Amygdala (tissue), 56 donors: Measurements from ENCODE around the gene KRTAP10-8.
"Not testable (repeated sequence)": the region's sequence is repeated elsewhere in the genome, so short reads cannot be mapped to it uniquely, and the experiment has no call there.

Source experiments
- DNase-seq, 56 donors: peaks; one replicate each; lab custom pipeline; 2025; lab: John Stamatoyannopoulos, UW

KRTAP10-8 gene

DNA sequence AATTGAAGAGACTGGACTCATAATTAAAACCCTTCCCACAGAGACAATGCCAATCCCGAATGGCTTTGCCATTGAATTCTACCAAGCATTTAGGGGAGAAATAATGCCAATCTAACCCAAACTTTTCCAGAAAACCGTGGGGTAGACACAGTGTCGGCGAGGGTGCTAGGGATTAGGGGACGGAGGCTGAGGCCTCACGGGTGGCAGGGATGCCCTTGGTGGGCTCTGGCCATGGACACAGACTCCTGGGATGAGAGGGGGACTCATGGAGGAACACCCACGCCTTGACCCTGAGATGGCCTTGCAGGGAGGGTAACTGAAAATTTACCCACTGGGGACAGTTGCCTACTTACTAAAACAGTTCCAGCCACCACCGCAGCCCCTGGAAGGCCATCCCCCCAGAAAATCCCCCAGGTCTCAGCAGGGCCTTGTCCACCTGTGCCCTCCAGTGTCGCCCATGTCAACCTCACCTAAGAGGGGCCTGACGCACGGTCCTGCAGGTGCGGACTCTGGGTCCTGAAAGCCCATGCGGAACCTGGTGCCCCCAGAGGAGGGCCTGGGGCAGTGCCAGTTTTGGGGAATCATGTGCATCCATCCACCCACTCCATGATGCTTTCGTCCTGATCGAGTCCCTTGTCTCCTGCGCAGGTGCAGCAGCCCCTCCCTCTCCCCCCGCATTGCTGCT is 33.4 kb upstream of the KRTAP10-8 start:
- DNase-seq: no peak

DNA sequence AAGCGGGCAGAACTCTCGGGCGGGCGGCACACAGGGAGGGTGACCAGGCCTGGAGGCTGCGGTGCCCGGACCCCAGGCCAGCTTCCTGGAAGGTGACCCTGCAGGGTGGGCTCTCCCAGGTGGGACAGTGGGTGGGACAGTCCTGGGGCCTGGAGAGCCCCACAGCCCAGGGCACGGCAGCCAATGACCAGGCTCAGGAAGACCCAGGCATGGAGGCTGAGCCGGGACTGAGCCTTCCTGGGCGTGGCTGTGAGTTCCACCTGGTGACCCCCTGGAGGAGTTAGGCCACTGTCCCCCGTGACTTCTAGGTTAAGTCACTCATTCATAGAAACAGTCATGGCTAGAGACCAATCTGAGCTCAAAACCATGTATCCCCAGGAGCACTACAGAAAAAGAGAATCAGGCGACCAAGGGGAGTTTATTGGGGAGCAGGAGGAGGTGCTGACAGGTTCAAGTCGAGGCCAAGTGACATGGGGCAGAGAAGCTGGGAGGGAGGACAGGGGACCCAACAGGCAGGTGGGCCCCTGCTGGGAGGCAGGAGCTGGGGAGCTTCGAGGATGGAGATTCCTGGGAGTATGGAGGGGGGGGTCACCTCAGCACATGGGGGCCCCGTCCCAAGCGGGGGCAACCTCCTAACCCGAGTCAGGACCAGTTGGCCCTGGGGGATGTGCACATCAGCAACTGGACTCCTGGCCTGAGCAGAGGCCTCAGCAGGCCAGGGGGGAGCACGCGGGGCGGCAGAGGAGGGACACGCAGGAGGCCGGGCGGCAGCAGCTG is 32.6 kb upstream of the KRTAP10-8 start:
- DNase-seq: no peak

DNA sequence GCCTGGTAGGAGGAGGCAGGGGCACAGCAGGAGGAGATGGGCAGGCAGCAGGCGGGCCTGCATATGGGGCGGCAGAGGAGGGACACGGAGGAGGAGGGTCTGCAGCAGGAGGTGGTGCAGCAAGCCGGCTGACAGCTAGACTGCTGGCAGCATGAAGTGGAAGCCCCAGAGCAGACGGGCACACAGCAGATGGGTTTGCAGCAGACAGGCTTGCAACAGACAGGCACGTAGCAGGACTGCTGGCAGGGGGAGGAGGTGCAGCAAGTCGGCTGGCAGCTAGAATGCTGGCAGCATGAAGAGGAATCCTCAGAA is 32.1 kb upstream of the KRTAP10-8 start:
- DNase-seq: no peak

- DNase-seq: peak in 3 of 56 donors; percentile 5 to 52 (median 18)
These were observed 31.6 kb upstream of the KRTAP10-8 start, which contains the start of gene KRTAP10-5 for GRCh38 chr21:44580231-44580821. TSS of gene KRTAP10-5 (minus strand) at chr21:44580604. CDS start at chr21:44580578, 26 bp downstream.

GRCh38 chr21:44581158-44581557 is 30.7 kb upstream of the KRTAP10-8 start:
- no peak for DNase-seq

DNA sequence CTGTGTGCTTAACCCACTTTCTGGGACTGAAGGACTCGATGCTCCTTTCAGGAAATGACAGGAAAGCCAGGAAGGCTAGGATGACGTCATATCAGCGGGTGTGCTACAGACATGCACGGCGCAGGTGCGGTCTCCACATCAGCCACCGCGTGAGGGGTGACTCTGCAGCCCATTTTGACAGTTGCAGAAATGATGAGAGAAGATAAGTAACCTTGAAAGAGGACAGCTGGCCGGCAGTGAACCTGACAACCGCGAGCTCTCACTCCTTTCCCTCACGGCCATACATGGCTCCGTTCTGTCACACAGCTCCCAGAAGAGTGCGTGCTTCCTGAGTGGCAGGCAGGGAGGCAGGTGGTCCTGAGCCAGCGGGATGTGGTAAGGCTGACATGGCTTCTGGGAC is 29.8 kb upstream of the KRTAP10-8 start:
- no peak for DNase-seq

GRCh38 chr21:44583089-44583799 is 28.6 kb upstream of the KRTAP10-8 start:
- DNase-seq: no peak

DNA sequence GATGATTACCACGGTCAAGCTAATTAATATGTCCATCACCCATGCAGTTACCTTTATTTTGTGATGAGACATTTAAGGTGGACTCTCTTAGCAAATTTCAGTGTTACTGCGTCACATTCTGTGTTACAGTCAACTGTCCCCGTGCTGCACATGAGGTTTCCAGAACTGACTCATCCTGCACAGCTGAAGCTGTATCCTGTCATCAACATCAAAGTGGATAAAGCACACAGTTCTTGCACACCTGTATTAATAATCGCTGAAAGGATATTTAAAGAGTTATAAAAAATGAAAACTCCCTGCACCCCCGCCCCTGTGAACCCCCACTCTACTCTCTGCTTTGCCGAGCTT is 28.1 kb upstream of the KRTAP10-8 start:
- DNase-seq: no peak

GRCh38 chr21:44585892-44586291 is 26.0 kb upstream of the KRTAP10-8 start:
- DNase-seq: no peak

- no peak for DNase-seq
These were observed 22.8 kb upstream of the KRTAP10-8 start for GRCh38 chr21:44589094-44589493.

DNA sequence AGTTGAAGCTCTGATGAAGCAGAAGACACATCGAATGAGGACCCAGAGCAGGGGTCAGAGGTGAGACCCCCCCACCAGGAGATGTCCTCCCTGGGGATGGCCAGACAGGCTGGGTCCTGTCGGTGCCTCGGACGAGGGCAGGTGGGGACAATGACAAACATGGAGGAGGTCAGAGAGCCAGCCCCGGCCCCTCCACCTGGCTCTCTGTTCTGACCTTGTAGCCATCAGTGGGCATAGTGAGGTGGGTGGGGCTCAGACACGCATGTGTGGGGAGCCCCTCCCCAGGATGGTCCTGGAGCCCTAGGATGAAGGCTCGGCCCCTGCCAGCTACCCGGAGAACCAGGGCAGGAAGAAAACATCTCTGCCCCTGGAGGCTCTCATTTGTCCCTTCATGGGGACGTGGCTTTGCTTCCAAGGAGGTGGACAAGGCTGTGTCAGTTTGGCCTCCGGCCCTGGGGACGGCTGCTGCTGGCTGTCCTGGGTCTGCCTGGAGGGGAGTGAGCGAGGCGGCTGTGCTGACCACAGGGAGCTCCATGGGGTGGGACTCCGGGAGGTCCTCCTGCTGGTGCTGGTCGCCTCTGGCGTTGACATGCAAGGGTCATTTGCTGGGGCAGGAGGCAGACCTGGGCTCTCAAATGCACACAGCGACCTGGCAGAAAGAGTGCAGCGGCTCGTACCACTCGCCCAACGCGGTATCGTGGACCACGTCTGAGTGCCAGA is 22.1 kb upstream of the KRTAP10-8 start:
- DNase-seq: no peak

DNA sequence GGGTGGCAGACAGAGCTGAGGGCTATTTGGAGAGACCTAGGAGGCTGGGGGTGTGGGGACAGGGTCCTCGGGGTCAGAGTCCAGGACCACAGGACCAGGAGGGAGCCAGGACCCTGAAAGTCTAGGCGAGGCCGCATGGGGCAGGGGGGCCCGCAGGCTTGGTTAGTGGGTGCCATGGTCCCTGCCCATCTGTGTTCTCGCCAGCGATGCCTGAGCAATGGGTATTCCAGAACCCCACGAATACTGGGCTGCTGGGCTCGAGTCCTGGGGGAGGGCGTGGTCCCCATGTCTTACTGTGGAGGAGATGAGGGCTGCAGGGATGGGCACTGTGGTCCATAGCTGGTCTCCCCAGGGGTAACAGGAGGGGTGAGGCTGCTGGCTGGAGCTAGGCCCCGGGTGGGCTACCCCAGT is 21.6 kb upstream of the KRTAP10-8 start:
- DNase-seq: no peak

DNA sequence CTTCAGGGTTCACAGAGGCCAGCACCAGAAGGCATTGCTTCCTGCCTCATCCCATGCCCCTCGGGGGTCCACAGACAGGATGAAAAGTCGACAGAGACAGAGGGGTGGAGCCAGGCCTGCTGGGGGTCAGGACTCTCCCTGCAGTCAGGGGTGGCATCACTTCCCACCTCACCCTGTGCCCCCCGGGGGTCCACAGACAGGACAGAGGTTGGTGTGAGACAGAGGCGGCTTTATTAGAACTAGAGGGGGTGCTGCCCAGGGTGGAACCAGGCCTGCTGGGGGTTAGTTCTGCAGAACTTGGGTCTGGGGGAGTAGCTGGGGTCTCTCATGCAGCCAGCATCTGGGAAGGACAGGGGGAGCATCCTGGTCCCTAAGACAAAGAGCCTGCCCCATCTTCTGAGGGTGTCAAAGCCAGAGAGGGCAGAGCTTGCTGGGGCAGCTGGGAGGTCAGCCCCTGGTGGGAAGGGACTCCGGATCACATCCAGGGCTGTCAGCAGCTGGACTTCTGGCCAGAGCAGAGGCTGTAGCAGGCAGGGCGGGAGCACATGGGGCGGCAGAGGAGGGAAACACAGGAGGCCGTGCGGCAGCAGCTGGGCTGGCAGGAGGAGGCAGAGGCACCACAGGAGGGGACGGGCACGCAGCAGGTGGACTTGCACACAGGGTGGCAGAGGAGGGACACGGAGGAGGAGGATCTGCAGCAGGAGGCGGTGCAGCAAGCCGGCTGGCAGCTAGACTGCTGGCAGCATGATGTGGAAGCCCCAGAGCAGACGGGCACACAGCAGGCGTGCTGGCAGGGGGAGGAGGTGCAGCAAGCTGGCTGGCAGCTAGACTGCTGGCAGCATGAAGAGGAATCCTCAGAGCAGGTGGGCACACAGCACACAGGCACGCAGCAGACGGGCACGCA is 20.7 kb upstream of the KRTAP10-8 start:
- DNase-seq: not testable (repeated sequence)

- DNase-seq: not testable (repeated sequence)
These were observed 20.1 kb upstream of the KRTAP10-8 start for GRCh38 chr21:44591801-44592130.

DNA sequence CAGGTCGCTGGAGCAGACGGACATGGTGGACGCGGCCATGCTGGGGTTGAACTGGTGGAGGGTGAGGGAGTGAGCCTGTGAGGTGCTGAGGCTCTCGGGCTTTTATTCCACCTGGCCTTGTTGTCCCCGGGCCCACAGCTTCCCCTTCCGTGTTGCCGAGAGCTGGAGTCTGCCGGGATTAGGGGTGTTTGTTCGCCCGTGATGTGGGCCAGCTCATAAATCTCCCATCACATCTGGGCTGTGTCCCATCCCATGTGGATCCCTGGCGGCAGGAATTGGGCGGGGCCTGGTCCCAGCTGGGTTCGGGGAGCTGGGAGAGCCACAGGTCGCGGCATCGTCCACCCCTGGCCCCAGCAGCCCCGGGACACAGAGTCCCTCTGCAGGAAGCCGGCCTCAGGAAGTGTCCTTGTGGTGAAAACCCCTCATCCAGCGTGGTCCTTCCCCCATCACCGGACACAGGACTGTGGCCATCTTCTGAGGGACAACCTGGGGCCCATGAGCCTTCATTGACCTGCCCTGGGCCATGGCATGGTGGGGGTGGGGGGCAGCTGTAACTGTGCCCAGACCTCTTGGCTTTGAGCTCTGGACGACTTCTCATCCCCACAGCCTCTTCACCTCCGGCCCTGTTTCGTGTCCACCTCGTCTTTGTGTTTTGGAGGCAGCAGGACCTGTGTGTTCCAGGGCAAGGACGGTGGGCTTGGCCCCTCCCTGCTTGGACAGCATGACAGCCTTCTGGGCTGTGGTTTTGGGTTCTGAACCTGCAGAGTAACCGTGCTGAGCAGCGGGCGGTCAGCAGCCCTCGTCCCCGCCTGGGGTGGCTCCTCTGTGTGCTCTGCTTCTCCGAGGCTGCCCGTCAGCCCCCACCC is 19.2 kb upstream of the KRTAP10-8 start, which contains the start of gene KRTAP10-6:
Gene KRTAP10-6 (minus strand): TSS at position 60 of the 866 bp plus-strand sequence. CDS start 21 bp downstream, at position 39.
- no peak for DNase-seq

- no peak for DNase-seq
These were observed 18.1 kb upstream of the KRTAP10-8 start for GRCh38 chr21:44593598-44594405.

DNA sequence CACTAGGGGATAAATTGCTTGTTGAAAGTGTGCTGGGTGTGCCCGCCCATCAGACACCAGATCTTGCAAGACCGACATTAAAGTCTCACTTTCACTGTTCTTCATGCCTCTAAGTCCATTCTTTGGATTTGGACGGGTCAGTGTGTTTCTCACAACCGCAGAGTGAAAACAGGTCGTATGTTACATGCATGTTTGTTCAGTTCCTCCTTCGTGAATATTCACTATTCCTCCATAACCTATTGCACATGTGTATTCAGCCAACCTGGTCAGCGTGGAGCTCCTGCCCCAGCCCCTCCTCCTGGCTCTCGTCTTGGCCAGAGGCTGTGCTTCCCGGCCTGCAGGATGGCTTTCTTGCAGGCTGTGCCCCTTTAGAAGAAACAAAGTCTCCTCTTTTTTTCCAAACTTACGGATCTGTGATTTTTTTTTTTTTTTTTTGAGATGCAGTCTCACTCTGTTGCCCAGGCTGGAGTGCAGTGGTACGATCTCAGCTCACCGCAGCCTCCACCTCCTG is 17.4 kb upstream of the KRTAP10-8 start:
- no peak for DNase-seq
